ENCODE data around the gene RNU6-7.

The RNU6-7 gene

GRCh38 chr14:32200368-32201192 is 1.3 kb upstream of the RNU6-7 start:
- no peak for TF ChIP-seq CTCF (IDR thresholded peaks at IDR 0.05)
- Histone ChIP-seq H3K4me3 (ENCODE audit: low read depth in 1 of 2, low read length in 1 of 2) (peak overlapping the region; percentile 62 to 74), H3K27me3 (peaks cover 53% of the 10 kb centered on the region), H3K36me3 (no peaks in the 10 kb centered on the region), H3K9me3 (no peaks in the 10 kb centered on the region), H3K4me1 (ENCODE audit: control insufficient read depth in 1 of 2, insufficient read depth in 1 of 2, low read depth in 1 of 2, low read length in 1 of 2) (peaks cover 35 to 39% of the 10 kb centered on the region in 2 experiments), H3K27ac (no peak overlapping the region)

- Histone ChIP-seq H3K27me3 (peaks cover 60% of the 10 kb centered on the region), H3K4me3 (ENCODE audit: low read depth in 1 of 2, low read length in 1 of 2) (peak overlapping the region; percentile 62 to 74), H3K27ac (peak overlapping the region; percentile 21), H3K4me1 (ENCODE audit: control insufficient read depth in 1 of 2, insufficient read depth in 1 of 2, low read depth in 1 of 2, low read length in 1 of 2) (peaks cover 35 to 39% of the 10 kb centered on the region in 2 experiments), H3K36me3 (no peaks in the 10 kb centered on the region), H3K9me3 (no peaks in the 10 kb centered on the region)
- TF ChIP-seq CTCF (IDR thresholded peaks at IDR 0.05): no peak
Measured at GRCh38 chr14:32201193-32201815, 541 bp upstream of the RNU6-7 start.

DNA sequence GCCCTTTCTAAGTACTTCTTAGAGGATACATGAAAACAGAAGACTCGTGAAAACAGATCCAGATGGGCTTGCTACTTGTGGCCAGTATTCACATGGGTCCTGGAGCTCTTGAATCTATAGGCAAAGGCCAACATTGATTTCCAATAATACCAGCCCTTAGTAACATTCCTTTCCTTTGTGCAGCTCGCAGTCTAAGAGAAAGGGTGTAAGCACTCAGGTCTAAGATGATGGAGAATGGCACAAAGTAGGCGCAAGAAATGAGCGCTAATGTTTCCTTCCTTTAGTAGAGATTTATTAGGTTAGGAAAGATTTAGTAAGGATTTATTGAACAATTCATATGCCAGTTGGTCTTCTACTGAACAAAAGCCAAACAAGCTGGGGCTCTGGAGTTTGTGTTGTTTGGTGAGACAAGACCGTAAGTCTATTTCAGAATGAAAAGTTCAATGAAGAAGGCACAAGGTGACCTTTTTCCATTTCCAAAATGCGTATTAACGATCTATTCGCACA is 699 bp downstream of the RNU6-7 start:
- H3K4me1 ChIP-seq (ENCODE audit: control insufficient read depth in 1 of 2, insufficient read depth in 1 of 2, low read depth in 1 of 2, low read length in 1 of 2): peaks cover 35 to 39% of the 10 kb centered on the region in 2 experiments
- no peaks in the 10 kb centered on the region for H3K36me3 ChIP-seq
- peak overlapping the region; percentile 62 to 74 for H3K4me3 ChIP-seq (ENCODE audit: low read depth in 1 of 2, low read length in 1 of 2)
- H3K27me3 ChIP-seq: peaks cover 62% of the 10 kb centered on the region
- H3K9me3 ChIP-seq: no peaks in the 10 kb centered on the region
- H3K27ac ChIP-seq: no peak overlapping the region
- TF ChIP-seq CTCF (IDR thresholded peaks at IDR 0.05): no peak

- Histone ChIP-seq H3K9me3 (no peaks in the 10 kb centered on the region), H3K36me3 (no peaks in the 10 kb centered on the region), H3K4me3 (ENCODE audit: low read depth in 1 of 2, low read length in 1 of 2) (peak within 1 kb of the TSS; percentile 62 to 74), H3K27ac (no peak within 1 kb of the TSS), H3K27me3 (peaks cover 69% of the 10 kb centered on the region), H3K4me1 (ENCODE audit: control insufficient read depth in 1 of 2, insufficient read depth in 1 of 2, low read depth in 1 of 2, low read length in 1 of 2) (peaks cover 35 to 39% of the 10 kb centered on the region in 2 experiments)
- TF ChIP-seq CTCF (IDR thresholded peaks at IDR 0.05): no peak
Measured at GRCh38 chr14:32202998-32203882, 1.4 kb downstream of the RNU6-7 start, which contains the start of gene RNU6-8. TSS of gene RNU6-8 (minus strand) at chr14:32203269.

- TF ChIP-seq CTCF (IDR thresholded peaks at IDR 0.05): no peak
- peaks cover 35 to 39% of the 10 kb centered on the region in 2 experiments for H3K4me1 ChIP-seq (ENCODE audit: control insufficient read depth in 1 of 2, insufficient read depth in 1 of 2, low read depth in 1 of 2, low read length in 1 of 2)
- peaks cover 74% of the 10 kb centered on the region for H3K27me3 ChIP-seq
- no peaks in the 10 kb centered on the region for H3K9me3 ChIP-seq
- H3K27ac ChIP-seq: no peak overlapping the region
- H3K4me3 ChIP-seq (ENCODE audit: low read depth in 1 of 2, low read length in 1 of 2): peak overlapping the region; percentile 52 to 62
- no peaks in the 10 kb centered on the region for H3K36me3 ChIP-seq
Measured at GRCh38 chr14:32203928-32204357, 2.1 kb downstream of the RNU6-7 start.

All from neutrophil (primary cell).